Lung (tissue), 12 donors: Measurements from ENCODE around the gene ACSF2. TPM values are rescaled to one million over a fixed set of nuclear protein-coding genes. Genes with fewer than 3 reads are reported as not detected.
"Not testable (repeated sequence)": the region's sequence is repeated elsewhere in the genome, so short reads cannot be mapped to it uniquely, and the experiment has no call there.

Experiments
- ATAC-seq: fragments of 200-7000 bp; cut with Tn5 transposase; one replicate; pipeline ENCODE4 v1.9.1; 2020; ENCODE audit warnings: moderate number of reproducible peaks; ENCODE audit not compliant: insufficient read depth, low FRiP score
- DNase-seq, 3 donors: peaks; one replicate each; pipeline ENCODE4 v3.0.0-alpha.2; 2013 to 2017
- H3K27ac ChIP-seq, 2 donors: one replicate each; pipeline ENCODE4 v1.5.1; 2013; ENCODE audit warnings: mild to moderate bottlenecking in 2 of 2, moderate library complexity in 2 of 2, control low read depth in 1 of 2, inconsistent platforms in 1 of 2, low read depth in 1 of 2, low read length in 1 of 2
- H3K27me3 ChIP-seq, 3 donors: one replicate each; pipeline ENCODE4 v1.5.1; 2013; ENCODE audit warnings: low read length in 2 of 3; ENCODE audit not compliant: control insufficient read depth in 3 of 3, insufficient read depth in 3 of 3
- H3K36me3 ChIP-seq, 4 donors: one replicate each; pipeline ENCODE4 v1.5.1; 2013; ENCODE audit warnings: low read length in 4 of 4, mild to moderate bottlenecking in 1 of 4, moderate library complexity in 1 of 4; ENCODE audit not compliant: control insufficient read depth in 4 of 4, insufficient read depth in 4 of 4
- H3K4me1 ChIP-seq, 5 donors: one replicate each; pipeline ENCODE4 v1.5.1; 2013; ENCODE audit warnings: low read length in 5 of 5, mild to moderate bottlenecking in 2 of 5, moderate library complexity in 1 of 5; ENCODE audit not compliant: control insufficient read depth in 5 of 5, insufficient read depth in 5 of 5
- H3K4me3 ChIP-seq: one replicate; pipeline ENCODE4 v1.5.1; 2013; ENCODE audit warnings: mild to moderate bottlenecking, control low read depth, moderate library complexity
- H3K9ac ChIP-seq, 2 donors: one replicate each; pipeline ENCODE4 v1.5.1; 2013; ENCODE audit warnings: low read length in 2 of 2, control low read depth in 1 of 2; ENCODE audit not compliant: insufficient read depth in 1 of 2
- H3K9me3 ChIP-seq, 4 donors: one replicate each; pipeline ENCODE4 v1.5.1; 2013; ENCODE audit warnings: low read length in 3 of 4, mild to moderate bottlenecking in 1 of 4, moderate library complexity in 1 of 4; ENCODE audit not compliant: control insufficient read depth in 4 of 4, insufficient read depth in 3 of 4
- CTCF ChIP-seq: IDR thresholded peaks from 2 replicates; pipeline ENCODE4 v1.5.1; 2012; ENCODE audit warnings: mild to moderate bottlenecking; ENCODE audit errors: control extremely low read depth, extremely low read depth
- WGBS, 2 donors: extraction: QIAGEN DNeasy Blood & Tissue Kit; methylation state at CpG; one replicate each; pipeline ENCODE4 v1.1.7; 2013; 5-methylcytosine and 5-hydroxymethylcytosine counted together
- polyA plus RNA-seq, 2 donors: library from polyadenylated mRNA; stranded (reverse); fragments of 200-250 nt; gene quantifications; one replicate each; pipeline ENCODE4 v1.2.1, GENCODE V29; 2013
- total RNA-seq, 2 donors: library from RNA; depleted of rRNA in 1 of 2; stranded (reverse); fragments of >200 nt in 1 of 2; gene quantifications; one replicate each; pipeline ENCODE4 v1.2.1, GENCODE V29; 2014 to 2021
- donor health status: control.
- donor health status: control.
- donor health status: Bipolar disorder and iron deficiency.
- donor health status: healthy.
- donor health status: DM: yes; HTN: yes; CAD: no.

The ACSF2 gene
- total and polyA plus RNA-seq, 4 donors, result 23.5 to 79.2 (median 70.9) TPM

- Histone ChIP-seq H3K9ac (no peak overlapping the region), H3K4me3 (no peak overlapping the region), H3K36me3 (peaks cover 0 to 14% (median 5%) of the 10 kb centered on the region in 4 donors), H3K27me3 (peaks cover 0 to 24% (median 0%) of the 10 kb centered on the region in 3 donors), H3K9me3 (peaks cover 0 to 2% (median 0%) of the 10 kb centered on the region in 4 donors), H3K4me1 (peaks cover 0 to 17% (median 3%) of the 10 kb centered on the region in 5 donors), H3K27ac (no peak overlapping the region)
- WGBS, 2 donors, result 90 to 93% methylated on average over 6 of the region's 6 CpGs
- ATAC-seq (no peak), DNase-seq (no peak)
- no peak for TF ChIP-seq CTCF
Observed at GRCh38 chr17:50470426-50470825, 44.4 kb downstream of the ACSF2 start.

GRCh38 chr17:50471009-50471905 lies 45.2 kb downstream of the ACSF2 start:
- H3K36me3 ChIP-seq, result peaks cover 0 to 14% (median 5%) of the 10 kb centered on the region in 4 donors
- no peak overlapping the region for H3K4me3 ChIP-seq
- no peak for DNase-seq
- H3K9ac ChIP-seq, result no peak overlapping the region
- peaks cover 0 to 17% (median 3%) of the 10 kb centered on the region in 5 donors for H3K4me1 ChIP-seq
- no peak for ATAC-seq
- no peak overlapping the region for H3K27ac ChIP-seq
- 68 to 78% methylated on average over 22 of the region's 22 CpGs for WGBS, 2 donors
- peaks cover 0 to 2% (median 0%) of the 10 kb centered on the region in 4 donors for H3K9me3 ChIP-seq
- H3K27me3 ChIP-seq, result peaks cover 0 to 24% (median 0%) of the 10 kb centered on the region in 3 donors
- TF ChIP-seq CTCF, result no peak

- Histone ChIP-seq H3K9me3 (peaks cover 0 to 2% (median 0%) of the 10 kb centered on the region in 4 donors), H3K9ac (no peak overlapping the region), H3K27ac (no peak overlapping the region), H3K36me3 (peaks cover 0 to 14% (median 5%) of the 10 kb centered on the region in 4 donors), H3K27me3 (peaks cover 0 to 26% (median 0%) of the 10 kb centered on the region in 3 donors), H3K4me3 (no peak overlapping the region), H3K4me1 (peaks cover 0 to 15% (median 3%) of the 10 kb centered on the region in 5 donors)
- ATAC-seq (no peak), DNase-seq (no peak)
- WGBS, 2 donors, result 96 to 97% methylated on average over 10 of the region's 10 CpGs
- no peak for TF ChIP-seq CTCF
Observed at GRCh38 chr17:50472286-50472685, 46.3 kb downstream of the ACSF2 start.

- not testable (repeated sequence) for H3K9me3 ChIP-seq, H3K9ac ChIP-seq, H3K4me3 ChIP-seq, H3K27ac ChIP-seq, ATAC-seq
- Histone ChIP-seq H3K4me1 (peaks cover 0 to 15% (median 3%) of the 10 kb centered on the region in 5 donors), H3K36me3 (peaks cover 0 to 14% (median 5%) of the 10 kb centered on the region in 4 donors), H3K27me3 (peaks cover 0 to 24% (median 0%) of the 10 kb centered on the region in 3 donors)
- peak in 1 of 3 donors; percentile 18 for DNase-seq
- 91 to 95% methylated on average over 13 of the region's 13 CpGs for WGBS, 2 donors
Observed at GRCh38 chr17:50472761-50473161, 46.7 kb downstream of the ACSF2 start.
